ENCODE data around the gene RAMP3. TPM values are rescaled to one million over a fixed set of nuclear protein-coding genes. Genes with fewer than 3 reads are reported as not detected.

RAMP3 gene
- total and polyA plus RNA-seq, 9 of the 15 experiments (the other 6 are each of a cell fraction or from before 2014, with no cell fraction given): not detected

- TF ChIP-seq, protein P1, sequence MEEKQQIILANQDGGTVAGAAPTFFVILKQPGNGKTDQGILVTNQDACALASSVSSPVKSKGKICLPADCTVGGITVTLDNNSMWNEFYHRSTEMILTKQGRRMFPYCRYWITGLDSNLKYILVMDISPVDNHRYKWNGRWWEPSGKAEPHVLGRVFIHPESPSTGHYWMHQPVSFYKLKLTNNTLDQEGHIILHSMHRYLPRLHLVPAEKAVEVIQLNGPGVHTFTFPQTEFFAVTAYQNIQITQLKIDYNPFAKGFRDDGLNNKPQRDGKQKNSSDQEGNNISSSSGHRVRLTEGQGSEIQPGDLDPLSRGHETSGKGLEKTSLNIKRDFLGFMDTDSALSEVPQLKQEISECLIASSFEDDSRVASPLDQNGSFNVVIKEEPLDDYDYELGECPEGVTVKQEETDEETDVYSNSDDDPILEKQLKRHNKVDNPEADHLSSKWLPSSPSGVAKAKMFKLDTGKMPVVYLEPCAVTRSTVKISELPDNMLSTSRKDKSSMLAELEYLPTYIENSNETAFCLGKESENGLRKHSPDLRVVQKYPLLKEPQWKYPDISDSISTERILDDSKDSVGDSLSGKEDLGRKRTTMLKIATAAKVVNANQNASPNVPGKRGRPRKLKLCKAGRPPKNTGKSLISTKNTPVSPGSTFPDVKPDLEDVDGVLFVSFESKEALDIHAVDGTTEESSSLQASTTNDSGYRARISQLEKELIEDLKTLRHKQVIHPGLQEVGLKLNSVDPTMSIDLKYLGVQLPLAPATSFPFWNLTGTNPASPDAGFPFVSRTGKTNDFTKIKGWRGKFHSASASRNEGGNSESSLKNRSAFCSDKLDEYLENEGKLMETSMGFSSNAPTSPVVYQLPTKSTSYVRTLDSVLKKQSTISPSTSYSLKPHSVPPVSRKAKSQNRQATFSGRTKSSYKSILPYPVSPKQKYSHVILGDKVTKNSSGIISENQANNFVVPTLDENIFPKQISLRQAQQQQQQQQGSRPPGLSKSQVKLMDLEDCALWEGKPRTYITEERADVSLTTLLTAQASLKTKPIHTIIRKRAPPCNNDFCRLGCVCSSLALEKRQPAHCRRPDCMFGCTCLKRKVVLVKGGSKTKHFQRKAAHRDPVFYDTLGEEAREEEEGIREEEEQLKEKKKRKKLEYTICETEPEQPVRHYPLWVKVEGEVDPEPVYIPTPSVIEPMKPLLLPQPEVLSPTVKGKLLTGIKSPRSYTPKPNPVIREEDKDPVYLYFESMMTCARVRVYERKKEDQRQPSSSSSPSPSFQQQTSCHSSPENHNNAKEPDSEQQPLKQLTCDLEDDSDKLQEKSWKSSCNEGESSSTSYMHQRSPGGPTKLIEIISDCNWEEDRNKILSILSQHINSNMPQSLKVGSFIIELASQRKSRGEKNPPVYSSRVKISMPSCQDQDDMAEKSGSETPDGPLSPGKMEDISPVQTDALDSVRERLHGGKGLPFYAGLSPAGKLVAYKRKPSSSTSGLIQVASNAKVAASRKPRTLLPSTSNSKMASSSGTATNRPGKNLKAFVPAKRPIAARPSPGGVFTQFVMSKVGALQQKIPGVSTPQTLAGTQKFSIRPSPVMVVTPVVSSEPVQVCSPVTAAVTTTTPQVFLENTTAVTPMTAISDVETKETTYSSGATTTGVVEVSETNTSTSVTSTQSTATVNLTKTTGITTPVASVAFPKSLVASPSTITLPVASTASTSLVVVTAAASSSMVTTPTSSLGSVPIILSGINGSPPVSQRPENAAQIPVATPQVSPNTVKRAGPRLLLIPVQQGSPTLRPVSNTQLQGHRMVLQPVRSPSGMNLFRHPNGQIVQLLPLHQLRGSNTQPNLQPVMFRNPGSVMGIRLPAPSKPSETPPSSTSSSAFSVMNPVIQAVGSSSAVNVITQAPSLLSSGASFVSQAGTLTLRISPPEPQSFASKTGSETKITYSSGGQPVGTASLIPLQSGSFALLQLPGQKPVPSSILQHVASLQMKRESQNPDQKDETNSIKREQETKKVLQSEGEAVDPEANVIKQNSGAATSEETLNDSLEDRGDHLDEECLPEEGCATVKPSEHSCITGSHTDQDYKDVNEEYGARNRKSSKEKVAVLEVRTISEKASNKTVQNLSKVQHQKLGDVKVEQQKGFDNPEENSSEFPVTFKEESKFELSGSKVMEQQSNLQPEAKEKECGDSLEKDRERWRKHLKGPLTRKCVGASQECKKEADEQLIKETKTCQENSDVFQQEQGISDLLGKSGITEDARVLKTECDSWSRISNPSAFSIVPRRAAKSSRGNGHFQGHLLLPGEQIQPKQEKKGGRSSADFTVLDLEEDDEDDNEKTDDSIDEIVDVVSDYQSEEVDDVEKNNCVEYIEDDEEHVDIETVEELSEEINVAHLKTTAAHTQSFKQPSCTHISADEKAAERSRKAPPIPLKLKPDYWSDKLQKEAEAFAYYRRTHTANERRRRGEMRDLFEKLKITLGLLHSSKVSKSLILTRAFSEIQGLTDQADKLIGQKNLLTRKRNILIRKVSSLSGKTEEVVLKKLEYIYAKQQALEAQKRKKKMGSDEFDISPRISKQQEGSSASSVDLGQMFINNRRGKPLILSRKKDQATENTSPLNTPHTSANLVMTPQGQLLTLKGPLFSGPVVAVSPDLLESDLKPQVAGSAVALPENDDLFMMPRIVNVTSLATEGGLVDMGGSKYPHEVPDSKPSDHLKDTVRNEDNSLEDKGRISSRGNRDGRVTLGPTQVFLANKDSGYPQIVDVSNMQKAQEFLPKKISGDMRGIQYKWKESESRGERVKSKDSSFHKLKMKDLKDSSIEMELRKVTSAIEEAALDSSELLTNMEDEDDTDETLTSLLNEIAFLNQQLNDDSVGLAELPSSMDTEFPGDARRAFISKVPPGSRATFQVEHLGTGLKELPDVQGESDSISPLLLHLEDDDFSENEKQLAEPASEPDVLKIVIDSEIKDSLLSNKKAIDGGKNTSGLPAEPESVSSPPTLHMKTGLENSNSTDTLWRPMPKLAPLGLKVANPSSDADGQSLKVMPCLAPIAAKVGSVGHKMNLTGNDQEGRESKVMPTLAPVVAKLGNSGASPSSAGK (IDR thresholded peaks at IDR 0.05): 0 out of 2 replicates have a peak, but pooled peaks have one; percentile 47
- TF ChIP-seq MAZ (CRISPR knock-in tag; conservative IDR thresholded peaks at IDR 0.05 in 1 of 2, IDR thresholded peaks at IDR 0.05 in 1 of 2): no peak
Observed at GRCh38 chr7:45148653-45148973, 9.0 kb upstream of the RAMP3 start (continued).
